GM19351 (cell line): Measurements from ENCODE around the gene LENEP.
"Not testable (repeated sequence)": the region's sequence is repeated elsewhere in the genome, so short reads cannot be mapped to it uniquely, and the experiment has no call there.

Experiments
- ATAC-seq: cut with Tn5 transposase; IDR thresholded peaks from one replicate; pipeline ENCODE4 v1.9.1; 2021; ENCODE audit warnings: mild to moderate bottlenecking, moderate library complexity; ENCODE audit not compliant: unreplicated experiment

The LENEP gene

DNA sequence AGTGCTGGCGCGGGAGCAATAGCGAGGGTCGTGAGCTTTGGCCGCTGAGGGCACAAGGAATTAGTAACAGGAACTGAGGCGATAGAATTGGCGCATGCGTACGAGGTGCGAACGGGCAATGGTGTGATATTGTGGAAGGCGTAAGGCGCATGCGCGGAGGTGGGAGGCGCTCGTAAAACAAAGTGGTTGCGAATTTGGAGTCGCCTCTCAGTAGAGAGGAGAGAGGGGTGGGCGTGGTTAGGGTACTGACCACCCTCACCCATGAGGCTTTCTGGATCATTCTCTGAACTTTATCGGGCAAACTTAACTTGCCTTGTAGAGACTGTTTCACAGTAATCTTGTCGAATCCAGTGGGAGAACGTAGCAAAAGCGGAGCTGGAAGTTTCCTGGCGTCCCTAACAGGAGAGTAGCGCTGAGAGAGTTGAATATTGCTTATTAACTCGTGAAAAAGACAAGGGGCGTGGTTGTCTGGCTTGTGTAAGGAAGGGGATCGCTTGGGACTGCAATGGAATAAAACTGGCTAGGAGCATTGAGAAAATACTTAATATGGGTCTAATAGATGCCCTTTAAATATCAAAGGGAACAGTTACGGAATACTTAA is 18.5 kb upstream of the LENEP start:
- peak; percentile 47 for ATAC-seq

DNA sequence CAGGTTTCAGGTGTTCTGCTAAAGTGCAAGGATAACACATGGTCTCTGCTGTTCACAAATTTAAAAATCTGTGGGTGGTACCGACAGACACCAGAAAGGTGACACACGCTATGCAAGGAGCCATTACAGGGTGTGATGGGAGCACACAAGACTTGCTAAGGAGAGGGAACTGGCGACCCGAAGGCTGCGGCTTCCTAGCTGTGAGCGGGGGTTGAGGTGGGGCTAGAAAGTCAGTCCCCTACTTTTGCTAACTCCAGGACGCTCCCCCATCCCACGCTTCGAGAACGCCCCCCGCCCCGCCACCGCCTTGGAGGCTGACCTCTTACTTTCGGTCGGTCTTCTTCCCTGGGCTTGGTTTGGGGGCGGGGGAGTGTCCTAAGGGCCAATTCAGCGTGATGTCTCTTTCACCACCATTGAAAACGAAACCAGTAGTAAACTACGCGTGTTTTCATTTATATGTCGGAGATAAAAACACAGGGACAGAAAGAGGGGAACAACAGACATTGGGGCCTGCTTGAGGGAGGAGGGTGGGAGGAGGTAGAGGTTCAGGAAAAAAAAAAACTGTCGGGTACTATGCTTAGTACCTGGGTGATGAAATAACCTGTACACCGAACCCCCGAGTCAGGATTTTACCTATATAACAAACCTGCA is 17.9 kb upstream of the LENEP start:
- no peak for ATAC-seq

DNA sequence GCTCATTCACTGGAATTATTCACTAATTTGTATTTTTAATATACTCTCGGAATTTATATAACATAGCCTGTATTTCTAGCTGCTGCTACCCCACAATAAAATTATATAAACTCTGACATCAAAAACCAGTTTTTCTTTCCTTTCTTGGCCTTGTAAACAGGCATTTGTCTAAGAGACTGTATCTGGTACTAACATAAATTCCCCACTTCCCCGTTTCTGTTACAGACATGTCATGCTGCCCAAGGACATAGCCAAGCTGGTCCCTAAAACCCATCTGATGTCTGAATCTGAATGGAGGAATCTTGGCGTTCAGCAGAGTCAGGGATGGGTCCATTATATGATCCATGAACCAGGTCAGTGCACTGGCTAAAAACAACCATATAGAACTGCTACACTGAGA is 15.6 kb upstream of the LENEP start:
- not testable (repeated sequence) for ATAC-seq

DNA sequence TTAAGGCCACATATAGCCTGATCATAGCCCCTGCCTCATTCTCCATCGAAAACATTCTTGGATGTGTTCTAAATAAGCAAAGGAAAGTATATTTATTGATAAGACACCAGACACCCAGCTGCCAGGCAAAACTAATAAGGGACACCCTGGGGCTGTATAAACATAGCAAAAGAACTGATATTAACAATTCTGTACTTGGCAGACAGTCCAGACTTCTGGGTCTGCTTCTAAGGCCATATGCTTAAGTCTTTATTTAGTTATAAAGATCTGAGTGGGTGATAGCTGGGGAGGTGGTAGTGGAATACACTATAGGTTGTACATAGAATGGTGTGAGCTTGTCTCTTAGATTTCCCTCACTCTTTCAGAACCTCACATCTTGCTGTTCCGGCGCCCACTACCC is 15.0 kb upstream of the LENEP start:
- ATAC-seq, result no peak

DNA sequence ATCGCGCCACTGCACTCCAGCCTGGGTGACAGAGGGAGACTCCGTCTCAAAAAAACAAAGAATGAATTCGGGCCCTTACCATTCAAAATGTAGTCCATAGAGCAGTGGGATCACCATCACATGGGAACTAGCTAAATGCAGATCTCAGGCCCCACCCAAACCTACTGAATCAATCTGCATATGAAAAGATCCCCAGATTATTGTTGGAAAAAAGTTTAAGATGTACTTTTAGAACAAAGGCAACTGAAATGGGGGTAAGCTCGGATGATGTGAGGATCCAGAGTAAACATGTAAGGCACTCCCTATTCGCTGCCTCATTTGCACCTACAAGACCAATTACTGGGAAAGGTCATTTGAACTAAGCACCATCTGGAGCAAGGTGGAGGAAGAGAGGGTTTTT is 11.0 kb upstream of the LENEP start:
- no peak for ATAC-seq

DNA sequence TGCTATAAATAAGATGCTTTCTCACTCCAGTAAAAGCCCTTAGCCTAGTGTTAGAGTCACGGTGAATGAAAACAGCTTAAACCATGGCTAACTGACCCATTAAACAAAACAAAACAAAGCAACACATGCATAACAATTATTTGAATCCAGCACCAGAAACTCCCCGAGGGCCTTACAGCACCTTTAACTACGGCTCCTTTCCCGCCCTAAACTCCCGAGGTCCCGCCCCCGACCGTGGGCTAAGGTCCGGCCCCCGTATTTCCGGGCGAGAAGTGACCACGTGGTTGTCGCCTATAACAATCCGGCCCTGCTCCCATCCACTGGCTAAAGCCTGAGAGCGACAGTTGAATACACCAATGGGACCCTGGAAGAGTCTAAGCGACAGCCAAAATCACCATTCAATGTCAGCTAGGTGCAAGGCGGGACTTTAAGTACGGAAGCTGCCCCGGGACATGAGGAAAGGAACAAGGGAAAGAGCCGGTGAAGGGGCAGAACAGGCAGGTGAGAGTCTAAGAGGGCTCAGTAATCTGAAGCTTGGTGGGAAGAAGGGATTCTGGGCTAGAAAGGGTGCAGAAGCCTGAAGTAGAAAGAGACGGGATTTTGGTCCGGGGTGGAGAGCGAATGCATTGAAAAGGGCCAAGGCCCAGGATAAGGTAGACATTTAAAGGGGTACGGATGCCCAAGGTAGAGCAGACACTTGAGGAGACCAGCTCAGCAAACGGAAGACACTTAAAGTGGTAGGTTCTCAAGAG is 10.3 kb upstream of the LENEP start, which contains the start of gene FLAD1:
Gene FLAD1 (plus strand): TSS at position 448 of the 752 bp plus-strand sequence. CDS start 351 bp downstream, outside the sequence.
- peak; percentile 99 for ATAC-seq

DNA sequence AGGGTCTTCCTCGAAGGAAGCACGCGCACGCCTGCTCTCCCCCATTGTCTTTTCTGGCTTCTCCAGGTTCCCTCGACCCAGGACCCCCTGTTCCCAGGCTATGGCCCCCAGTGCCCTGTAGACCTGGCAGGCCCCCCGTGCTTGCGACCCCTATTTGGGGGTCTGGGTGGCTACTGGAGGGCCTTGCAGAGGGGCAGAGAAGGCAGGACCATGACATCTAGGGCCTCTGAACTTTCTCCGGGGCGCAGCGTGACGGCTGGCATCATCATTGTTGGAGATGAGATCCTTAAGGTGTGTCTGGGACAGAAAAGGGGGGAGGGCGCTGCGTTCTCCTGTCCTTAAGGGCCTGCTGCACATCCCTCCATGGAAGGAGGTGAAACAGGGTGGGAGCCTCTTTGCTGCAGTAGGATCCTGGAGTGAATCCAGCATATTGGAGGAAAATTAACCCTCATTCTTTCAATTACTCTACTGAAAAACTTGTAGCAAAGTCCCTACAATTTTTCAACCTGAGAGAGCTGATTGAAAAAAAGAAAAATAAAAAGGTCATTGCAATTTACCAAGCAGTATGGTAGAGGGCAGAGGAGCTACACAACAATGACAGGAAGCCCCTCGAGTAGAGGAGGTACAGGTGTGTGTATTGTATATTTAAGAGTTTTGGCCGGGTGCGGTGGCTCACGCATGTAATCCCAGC is 9.5 kb upstream of the LENEP start:
- ATAC-seq, result no peak

DNA sequence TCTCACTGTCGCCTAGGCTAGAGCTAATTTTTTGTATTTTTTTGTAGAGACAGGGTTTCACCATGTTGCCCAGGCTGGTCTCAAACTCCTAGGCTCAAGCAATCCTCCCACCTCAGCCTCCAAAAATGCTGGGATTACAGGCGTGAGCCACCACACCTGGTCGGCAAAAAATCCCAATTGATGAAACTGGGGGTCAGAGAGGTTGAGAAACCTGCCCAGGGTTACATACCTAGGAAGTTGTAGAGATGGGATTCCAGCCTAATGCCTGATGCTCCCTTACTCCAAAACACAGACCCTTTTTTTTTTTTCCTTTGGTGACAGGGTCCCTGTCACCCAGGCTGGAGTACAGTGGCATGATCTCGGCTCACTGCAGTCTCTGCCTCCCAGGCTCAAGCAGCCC is 6.7 kb upstream of the LENEP start:
- ATAC-seq, result not testable (repeated sequence)

DNA sequence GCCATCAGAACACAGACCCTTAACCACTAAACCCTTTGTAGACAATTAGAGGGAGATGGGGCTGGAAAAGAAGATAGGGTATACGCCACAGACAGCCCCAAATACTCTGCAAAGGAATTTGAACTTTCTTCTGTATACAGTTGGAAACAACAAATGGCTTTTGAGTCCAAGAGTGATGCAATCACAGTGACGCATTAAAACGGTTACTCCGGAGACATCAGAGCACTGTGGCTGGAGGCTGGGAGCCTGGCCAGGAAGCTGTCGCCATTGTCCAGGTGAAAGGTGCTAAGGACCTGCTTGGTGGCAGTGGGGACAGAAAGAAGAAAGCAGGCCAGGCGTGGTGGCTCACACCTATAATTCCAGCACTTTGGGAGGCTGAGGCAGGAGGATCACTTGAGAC is 6.1 kb upstream of the LENEP start:
- no peak for ATAC-seq

DNA sequence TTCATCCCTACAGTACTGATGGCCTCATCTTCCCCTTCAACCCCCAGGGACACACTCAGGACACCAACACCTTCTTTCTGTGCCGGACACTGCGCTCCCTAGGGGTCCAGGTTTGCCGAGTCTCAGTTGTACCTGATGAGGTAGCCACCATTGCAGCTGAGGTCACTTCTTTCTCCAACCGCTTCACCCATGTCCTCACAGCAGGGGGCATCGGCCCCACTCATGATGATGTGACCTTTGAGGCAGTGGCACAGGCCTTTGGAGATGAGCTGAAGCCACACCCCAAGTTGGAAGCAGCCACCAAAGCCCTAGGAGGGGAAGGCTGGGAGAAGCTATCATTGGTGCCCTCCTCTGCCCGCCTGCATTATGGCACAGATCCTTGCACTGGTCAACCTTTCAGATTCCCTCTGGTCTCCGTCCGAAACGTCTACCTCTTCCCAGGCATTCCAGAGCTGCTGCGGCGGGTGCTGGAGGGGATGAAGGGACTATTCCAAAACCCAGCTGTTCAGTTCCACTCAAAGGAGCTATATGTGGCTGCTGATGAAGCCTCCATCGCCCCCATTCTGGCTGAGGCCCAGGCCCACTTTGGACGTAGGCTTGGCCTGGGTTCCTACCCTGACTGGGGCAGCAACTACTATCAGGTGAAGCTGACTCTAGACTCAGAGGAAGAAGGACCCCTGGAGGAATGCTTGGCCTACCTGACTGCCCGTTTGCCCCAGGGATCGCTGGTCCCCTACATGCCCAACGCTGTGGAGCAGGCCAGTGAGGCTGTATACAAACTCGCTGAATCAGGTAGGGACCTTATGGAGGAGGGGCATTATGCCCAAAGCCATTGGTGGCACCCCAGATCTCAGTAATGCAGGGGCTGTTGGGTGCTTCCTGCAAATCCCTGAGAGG is 5.1 kb upstream of the LENEP start:
- no peak for ATAC-seq

DNA sequence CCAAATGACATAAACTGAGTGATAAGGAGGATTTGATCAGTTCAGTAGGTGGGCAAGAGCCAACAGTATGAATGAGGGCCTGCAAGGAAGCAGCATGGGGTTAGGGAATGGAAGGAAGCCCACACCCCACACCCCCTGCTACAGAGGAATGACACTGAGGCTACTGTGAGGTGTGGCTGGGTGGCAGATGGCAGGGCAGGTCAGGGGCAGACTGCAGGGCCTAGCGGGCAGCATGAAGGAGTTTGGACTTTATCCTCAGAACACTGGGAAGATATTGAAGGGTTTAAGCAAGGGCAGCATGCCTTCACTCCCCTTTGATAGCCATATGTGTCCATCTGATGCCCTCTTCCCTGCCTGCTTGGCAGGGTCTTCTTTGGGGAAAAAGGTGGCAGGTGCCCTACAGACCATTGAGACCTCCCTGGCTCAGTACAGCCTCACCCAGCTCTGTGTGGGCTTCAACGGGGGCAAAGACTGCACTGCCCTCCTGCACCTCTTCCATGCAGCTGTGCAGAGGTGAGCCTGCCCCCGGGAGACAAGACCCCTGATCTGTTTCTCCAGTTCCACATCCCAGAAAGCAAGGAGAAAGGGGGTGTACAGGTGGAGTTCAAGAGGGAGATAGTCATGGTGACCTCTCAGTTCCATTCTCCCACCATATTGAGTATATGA is 4.1 kb upstream of the LENEP start:
- ATAC-seq, result no peak

DNA sequence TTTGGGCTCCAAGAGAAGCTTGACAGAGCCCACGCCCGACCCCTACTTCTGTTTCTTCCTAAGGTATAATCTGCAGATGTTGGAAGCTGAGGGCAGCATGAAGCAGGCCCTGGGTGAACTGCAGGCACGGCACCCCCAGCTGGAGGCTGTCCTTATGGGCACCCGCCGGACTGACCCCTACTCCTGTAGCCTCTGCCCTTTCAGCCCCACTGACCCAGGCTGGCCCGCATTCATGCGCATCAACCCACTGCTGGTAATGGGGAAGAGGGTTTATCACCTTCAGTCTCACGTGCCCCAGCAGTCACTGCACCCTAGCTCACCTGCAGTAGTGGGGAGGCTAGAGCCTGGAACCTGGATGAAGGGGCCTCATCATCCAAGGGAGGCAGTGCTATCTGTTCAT is 3.1 kb upstream of the LENEP start:
- no peak for ATAC-seq

DNA sequence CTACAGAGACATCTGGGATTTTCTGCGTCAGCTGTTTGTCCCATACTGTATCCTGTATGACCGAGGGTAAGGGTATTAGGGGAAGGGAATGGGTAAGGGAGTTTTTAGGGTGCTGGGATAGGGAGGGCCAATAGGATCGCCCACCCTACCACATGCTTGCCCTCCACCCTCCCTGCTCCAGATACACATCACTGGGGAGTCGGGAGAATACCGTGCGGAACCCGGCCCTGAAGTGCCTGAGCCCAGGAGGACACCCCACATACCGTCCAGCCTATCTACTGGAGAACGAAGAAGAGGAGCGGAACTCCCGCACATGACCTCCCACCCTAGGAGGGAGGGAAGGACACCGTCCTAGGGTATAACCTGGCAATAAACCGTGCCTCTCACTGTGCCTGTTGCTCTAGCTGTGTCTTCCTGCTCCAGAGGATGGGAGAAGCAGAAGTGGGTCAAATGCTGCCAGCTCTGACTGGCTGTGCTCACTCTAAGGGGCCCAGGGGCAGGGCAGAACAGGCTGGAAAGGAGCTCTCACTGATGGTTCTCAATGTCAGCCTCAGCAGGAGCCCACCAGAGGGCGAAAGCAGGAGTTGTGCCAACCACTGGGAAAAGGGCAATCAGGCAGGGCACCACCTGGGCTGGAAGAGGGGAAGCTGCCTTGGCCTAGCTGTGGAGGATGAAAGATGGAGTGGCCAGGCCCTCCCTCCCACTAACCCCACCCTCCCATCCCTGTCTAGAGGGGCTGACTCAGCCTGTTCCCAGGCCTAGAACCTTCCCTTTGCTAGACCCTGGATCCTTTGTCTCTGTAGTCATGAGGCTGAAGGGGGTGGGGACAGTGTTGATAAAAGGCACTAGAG is 440 bp upstream of the LENEP start:
- no peak for ATAC-seq

DNA sequence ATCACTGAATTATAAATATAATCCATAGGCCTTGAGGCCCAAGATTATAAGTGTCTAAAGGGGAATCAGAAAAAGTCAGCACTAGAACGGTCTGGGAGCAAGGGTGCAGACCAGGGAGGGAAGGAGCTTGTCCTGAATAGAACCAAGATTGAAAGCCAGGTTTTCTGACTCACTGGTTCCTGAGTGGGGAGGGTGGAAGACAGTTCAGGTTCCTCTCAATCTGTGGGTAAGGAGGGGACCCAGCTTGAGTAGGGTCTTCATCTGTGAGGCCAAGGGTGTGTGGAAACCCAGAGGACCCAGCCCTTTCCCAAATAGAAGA is 842 bp downstream of the LENEP start:
- ATAC-seq, result no peak

DNA sequence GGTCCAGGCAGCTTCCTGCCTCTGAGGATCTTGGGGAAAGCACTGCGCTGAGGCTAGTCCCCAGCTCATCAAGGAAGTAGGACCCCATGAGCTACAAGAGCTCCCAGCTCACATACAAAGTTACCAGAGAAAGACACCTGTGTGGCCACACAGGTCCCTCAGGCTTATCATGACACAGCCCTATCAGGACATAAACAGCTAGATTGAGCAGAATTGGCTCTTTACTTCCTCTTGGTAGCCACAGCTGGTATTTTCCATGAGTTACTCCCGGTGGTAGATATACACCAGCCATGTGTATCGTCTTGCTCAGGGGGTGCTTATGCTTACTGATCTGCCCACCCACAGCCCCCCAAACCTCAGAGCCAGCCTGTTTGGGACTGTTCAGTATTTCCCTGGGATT is 1.2 kb downstream of the LENEP start:
- ATAC-seq, result no peak

DNA sequence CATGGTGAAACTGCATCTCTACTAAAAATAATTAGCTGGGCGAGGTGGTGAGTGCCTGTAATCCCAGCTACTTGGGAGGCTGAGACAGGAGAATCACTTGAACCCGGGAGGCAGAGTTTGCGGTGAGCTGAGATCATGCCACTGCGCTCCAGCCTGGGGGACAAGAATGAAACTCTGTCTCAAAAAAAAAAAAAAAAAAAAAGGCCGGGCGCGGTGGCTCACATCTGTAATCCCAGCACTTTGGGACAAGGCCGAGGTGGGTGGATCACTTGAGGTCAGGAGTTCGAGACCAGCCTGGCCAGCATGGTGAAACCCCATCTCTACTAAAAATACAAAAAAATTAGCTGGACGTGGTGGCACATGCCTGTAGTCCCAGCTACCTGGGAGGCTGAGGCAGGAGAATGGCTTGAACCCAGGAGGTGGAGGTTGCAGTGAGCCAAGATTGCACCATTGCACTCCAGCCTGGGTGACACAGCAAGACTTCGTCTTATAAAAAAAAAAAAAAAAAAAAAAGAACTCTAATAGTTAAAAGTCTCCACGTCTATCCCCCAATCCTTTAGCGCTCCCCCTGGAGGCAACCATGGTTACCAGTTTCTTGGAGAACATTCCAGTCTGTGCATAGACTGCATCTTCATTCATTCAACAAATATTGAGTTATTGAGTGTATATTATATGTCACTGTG is 2.1 kb downstream of the LENEP start:
- not testable (repeated sequence) for ATAC-seq

DNA sequence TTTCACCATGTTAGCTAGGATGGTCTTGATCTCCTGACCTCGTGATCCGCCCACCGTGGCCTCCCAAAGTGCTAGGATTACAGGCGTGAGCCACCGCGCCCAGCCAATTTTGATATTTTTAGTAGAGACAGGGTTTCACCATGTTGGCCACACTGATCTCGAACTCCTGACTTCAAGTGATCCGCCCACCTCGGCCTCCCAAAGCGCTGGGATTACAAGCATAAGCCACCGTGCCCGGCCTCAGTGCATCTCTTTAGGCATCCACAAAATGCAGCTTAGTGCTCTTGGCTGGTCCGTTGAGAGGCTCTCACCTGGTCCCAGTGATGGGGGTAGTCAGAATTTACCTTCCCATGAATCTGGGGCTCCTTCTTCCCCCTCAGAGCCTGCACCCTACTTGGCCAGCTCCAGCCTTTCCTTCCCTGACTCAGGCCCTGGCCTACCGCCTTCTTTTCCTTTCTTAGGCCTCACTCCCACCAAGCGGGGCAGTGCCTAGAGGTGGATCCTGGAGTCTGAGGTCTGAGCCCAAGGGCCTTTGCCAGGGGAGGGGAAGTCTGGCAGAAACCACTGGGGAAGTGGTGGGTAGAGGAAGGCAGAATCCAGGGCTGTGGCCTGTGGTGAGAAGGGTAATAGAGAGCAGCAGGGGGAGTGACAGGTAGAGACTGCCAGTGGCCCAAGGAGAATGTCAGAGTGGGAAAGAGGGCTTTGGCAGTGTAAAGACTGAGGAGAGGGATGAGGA is 3.7 kb downstream of the LENEP start:
- ATAC-seq, result no peak

DNA sequence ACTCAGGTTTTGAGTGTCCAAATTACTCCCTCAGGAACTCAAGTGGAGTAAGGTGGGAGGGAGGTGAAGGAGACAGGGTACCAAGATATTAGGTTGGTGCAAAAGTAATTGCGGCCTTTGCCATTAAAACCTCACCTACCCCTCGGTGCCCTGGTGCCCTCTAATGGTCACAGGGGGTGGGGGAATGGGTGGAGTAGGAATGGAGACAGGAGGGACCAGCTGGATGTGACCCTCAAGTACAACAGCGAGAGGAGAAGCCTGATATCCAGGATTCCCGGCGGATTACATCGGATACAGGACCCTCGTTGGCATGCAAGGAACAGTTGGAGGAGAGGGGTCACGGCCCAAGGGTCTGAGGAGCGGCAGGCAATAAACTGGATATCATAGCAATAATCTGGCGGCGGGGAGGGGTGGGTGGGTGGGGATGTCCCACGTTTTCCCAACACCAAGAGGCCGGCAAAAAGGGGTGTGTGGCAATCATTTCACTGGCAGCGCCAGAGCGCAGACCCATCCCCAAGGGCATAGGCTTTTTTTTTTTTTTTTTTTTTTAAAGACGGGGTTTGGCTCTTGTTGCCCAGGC is 4.9 kb downstream of the LENEP start:
- ATAC-seq, result no peak
